Liver (tissue), 3 donors: ENCODE results near the gene TFDP1.

ENCODE experiments used
- HNF4G ChIP-seq: IDR thresholded peaks from 2 replicates; pipeline ENCODE4 v1.6.1; 2016; ENCODE audit warnings: antibody characterized with exemption
- RXRA ChIP-seq, 2 donors: IDR thresholded peaks; 2 replicates each; pipeline ENCODE4 v1.6.1; 2017 to 2018; ENCODE audit warnings: antibody characterized with exemption in 2 of 2, mild to moderate bottlenecking in 1 of 2
- SP1 ChIP-seq: IDR thresholded peaks from 2 replicates; pipeline ENCODE4 v1.6.1; 2018; ENCODE audit warnings: antibody characterized with exemption, mild to moderate bottlenecking
- YY1 ChIP-seq: IDR thresholded peaks from 2 replicates; pipeline ENCODE4 v1.6.1; 2016; ENCODE audit warnings: antibody characterized with exemption, mild to moderate bottlenecking
- TF ChIP-seq, protein P1 (sequence below): IDR thresholded peaks from 2 replicates; pipeline ENCODE4 v1.6.1; 2016; ENCODE audit warnings: antibody characterized with exemption, mild to moderate bottlenecking
- TF ChIP-seq, protein P2 (sequence below): fragments of 150-350 bp; IDR thresholded peaks from 2 replicates; pipeline ENCODE4 v1.5.1; 2017; ENCODE audit warnings: improper control_type of control experiment, low read depth, low read length; ENCODE audit not compliant: missing input control
- TF ChIP-seq, protein P3 (sequence below): IDR thresholded peaks from 2 replicates; pipeline ENCODE4 v1.6.1; 2016; ENCODE audit warnings: antibody characterized with exemption
- TF ChIP-seq, protein P4 (sequence below): IDR thresholded peaks from 2 replicates; pipeline ENCODE4 v1.6.1; 2016; ENCODE audit warnings: antibody characterized with exemption
- TF ChIP-seq, protein P5 (sequence below): IDR thresholded peaks from 2 replicates; pipeline ENCODE4 v1.6.1; 2016; ENCODE audit warnings: antibody characterized with exemption
- donor health status: healthy.
- donor health status: healthy.

DNA sequence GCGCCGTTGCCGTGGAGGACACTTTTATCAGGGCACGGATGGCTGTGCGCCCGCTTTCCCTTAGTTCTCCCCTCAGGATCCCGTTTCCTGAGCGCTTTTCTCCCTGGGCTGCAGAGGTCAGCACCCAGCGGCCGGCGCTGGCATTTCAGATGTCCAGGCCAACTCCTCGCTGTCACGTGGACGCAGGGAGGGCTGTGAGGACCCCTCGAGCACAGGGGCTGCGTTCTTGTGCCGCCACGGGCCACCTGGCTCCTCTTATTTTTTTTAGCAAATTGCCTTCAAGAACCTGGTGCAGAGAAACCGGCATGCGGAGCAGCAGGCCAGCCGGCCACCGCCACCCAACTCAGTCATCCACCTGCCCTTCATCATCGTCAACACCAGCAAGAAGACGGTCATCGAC, 51.2 kb downstream of the TFDP1 start:
- TF ChIP-seq, protein P1, sequence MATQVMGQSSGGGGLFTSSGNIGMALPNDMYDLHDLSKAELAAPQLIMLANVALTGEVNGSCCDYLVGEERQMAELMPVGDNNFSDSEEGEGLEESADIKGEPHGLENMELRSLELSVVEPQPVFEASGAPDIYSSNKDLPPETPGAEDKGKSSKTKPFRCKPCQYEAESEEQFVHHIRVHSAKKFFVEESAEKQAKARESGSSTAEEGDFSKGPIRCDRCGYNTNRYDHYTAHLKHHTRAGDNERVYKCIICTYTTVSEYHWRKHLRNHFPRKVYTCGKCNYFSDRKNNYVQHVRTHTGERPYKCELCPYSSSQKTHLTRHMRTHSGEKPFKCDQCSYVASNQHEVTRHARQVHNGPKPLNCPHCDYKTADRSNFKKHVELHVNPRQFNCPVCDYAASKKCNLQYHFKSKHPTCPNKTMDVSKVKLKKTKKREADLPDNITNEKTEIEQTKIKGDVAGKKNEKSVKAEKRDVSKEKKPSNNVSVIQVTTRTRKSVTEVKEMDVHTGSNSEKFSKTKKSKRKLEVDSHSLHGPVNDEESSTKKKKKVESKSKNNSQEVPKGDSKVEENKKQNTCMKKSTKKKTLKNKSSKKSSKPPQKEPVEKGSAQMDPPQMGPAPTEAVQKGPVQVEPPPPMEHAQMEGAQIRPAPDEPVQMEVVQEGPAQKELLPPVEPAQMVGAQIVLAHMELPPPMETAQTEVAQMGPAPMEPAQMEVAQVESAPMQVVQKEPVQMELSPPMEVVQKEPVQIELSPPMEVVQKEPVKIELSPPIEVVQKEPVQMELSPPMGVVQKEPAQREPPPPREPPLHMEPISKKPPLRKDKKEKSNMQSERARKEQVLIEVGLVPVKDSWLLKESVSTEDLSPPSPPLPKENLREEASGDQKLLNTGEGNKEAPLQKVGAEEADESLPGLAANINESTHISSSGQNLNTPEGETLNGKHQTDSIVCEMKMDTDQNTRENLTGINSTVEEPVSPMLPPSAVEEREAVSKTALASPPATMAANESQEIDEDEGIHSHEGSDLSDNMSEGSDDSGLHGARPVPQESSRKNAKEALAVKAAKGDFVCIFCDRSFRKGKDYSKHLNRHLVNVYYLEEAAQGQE, result no peak
- TF ChIP-seq, protein P2, sequence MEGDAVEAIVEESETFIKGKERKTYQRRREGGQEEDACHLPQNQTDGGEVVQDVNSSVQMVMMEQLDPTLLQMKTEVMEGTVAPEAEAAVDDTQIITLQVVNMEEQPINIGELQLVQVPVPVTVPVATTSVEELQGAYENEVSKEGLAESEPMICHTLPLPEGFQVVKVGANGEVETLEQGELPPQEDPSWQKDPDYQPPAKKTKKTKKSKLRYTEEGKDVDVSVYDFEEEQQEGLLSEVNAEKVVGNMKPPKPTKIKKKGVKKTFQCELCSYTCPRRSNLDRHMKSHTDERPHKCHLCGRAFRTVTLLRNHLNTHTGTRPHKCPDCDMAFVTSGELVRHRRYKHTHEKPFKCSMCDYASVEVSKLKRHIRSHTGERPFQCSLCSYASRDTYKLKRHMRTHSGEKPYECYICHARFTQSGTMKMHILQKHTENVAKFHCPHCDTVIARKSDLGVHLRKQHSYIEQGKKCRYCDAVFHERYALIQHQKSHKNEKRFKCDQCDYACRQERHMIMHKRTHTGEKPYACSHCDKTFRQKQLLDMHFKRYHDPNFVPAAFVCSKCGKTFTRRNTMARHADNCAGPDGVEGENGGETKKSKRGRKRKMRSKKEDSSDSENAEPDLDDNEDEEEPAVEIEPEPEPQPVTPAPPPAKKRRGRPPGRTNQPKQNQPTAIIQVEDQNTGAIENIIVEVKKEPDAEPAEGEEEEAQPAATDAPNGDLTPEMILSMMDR, result no peak
- TF ChIP-seq SP1 (no peak), RXRA (IDR thresholded peaks at IDR 0.05) (no peak), HNF4G (no peak), YY1 (no peak)
- TF ChIP-seq, protein P3, sequence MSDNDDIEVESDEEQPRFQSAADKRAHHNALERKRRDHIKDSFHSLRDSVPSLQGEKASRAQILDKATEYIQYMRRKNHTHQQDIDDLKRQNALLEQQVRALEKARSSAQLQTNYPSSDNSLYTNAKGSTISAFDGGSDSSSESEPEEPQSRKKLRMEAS, result no peak
- TF ChIP-seq, protein P4, sequence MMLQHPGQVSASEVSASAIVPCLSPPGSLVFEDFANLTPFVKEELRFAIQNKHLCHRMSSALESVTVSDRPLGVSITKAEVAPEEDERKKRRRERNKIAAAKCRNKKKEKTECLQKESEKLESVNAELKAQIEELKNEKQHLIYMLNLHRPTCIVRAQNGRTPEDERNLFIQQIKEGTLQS, result no peak
- TF ChIP-seq, protein P5, sequence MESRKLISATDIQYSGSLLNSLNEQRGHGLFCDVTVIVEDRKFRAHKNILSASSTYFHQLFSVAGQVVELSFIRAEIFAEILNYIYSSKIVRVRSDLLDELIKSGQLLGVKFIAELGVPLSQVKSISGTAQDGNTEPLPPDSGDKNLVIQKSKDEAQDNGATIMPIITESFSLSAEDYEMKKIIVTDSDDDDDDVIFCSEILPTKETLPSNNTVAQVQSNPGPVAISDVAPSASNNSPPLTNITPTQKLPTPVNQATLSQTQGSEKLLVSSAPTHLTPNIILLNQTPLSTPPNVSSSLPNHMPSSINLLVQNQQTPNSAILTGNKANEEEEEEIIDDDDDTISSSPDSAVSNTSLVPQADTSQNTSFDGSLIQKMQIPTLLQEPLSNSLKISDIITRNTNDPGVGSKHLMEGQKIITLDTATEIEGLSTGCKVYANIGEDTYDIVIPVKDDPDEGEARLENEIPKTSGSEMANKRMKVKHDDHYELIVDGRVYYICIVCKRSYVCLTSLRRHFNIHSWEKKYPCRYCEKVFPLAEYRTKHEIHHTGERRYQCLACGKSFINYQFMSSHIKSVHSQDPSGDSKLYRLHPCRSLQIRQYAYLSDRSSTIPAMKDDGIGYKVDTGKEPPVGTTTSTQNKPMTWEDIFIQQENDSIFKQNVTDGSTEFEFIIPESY, result no peak
